RKO (cell line): ENCODE measurements around the gene SNRPA.
"Not testable (repeated sequence)": the region's sequence is repeated elsewhere in the genome, so short reads cannot be mapped to it uniquely, and the experiment has no call there.

Source experiments
- DNase-seq: peaks from one replicate; pipeline ENCODE4 v3.0.0-alpha.2; 2016; ENCODE audit warnings: low spot score

The SNRPA gene

GRCh38 chr19:40777645-40777936, 26.6 kb downstream of the SNRPA start:
- DNase-seq, result no peak

- DNase-seq, result peak; percentile 99
These were observed 27.1 kb downstream of the SNRPA start, which contains the start of gene RAB4B for GRCh38 chr19:40777937-40778705. TSS of gene RAB4B (plus strand) at chr19:40778247. CDS start at chr19:40778376, 129 bp downstream.

- DNase-seq, result peak; percentile 67
These were observed 27.8 kb downstream of the SNRPA start for GRCh38 chr19:40778706-40779284.

- DNase-seq, result no peak
These were observed 29.6 kb downstream of the SNRPA start for GRCh38 chr19:40780582-40780981.

- no peak for DNase-seq
These were observed 30.1 kb downstream of the SNRPA start for GRCh38 chr19:40781140-40781539.

- no peak for DNase-seq
These were observed 32.7 kb downstream of the SNRPA start for GRCh38 chr19:40783711-40784110.

- DNase-seq, result not testable (repeated sequence)
These were observed 33.1 kb downstream of the SNRPA start for GRCh38 chr19:40784146-40784545.

- no peak for DNase-seq
These were observed 34.5 kb downstream of the SNRPA start for GRCh38 chr19:40785526-40785925.

- DNase-seq, result no peak
These were observed 35.3 kb downstream of the SNRPA start for GRCh38 chr19:40786060-40787037.

- DNase-seq, result no peak
These were observed 40.3 kb downstream of the SNRPA start for GRCh38 chr19:40791349-40791748.

GRCh38 chr19:40791996-40792395, 41.0 kb downstream of the SNRPA start:
- DNase-seq, result no peak

GRCh38 chr19:40797166-40797962, 46.4 kb downstream of the SNRPA start:
- no peak for DNase-seq

GRCh38 chr19:40797963-40798682, 47.1 kb downstream of the SNRPA start:
- no peak for DNase-seq

GRCh38 chr19:40798683-40799557, 47.9 kb downstream of the SNRPA start, which contains the start of gene EGLN2:
TSS of gene EGLN2 (plus strand) at chr19:40799191. CDS start at chr19:40800573, 1,382 bp downstream.
- peak; percentile 99 for DNase-seq

- DNase-seq, result no peak
These were observed 48.7 kb downstream of the SNRPA start for GRCh38 chr19:40799558-40800338.

GRCh38 chr19:40800339-40800996, 49.5 kb downstream of the SNRPA start:
- DNase-seq, result no peak

GRCh38 chr19:40800997-40801377, 50.0 kb downstream of the SNRPA start:
- no peak for DNase-seq

GRCh38 chr19:40801426-40802299, 50.7 kb downstream of the SNRPA start:
- DNase-seq, result no peak
